HCEC 1CT (cell line): ENCODE results near the gene TMEM165.
A peak's percentile ranks its signal among the peaks of the same experiment; 100 is the strongest.

Source experiments
- DNase-seq: peaks from one replicate; pipeline ENCODE4 v3.0.0-alpha.2; 2017

TMEM165 gene

DNA sequence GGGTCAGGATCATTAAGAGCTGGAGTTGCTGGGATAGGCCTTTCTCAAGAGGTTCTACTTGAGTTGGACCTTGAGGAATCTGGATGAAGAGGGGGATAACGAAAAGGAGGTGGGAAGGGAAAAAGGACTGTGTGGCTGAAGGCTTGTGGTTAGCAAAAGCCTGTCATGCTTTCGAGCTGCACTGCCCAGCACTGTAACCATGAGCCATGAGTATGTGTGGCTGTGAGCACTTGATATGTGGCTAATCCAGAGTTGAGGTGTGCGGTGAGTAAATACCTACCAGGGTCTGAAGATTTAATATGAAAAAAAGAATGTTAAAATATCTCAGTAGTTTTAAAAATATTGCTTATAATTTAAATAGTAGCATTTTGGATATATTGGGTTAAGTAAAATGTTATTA is 11.4 kb downstream of the TMEM165 start:
- DNase-seq: no peak

DNA sequence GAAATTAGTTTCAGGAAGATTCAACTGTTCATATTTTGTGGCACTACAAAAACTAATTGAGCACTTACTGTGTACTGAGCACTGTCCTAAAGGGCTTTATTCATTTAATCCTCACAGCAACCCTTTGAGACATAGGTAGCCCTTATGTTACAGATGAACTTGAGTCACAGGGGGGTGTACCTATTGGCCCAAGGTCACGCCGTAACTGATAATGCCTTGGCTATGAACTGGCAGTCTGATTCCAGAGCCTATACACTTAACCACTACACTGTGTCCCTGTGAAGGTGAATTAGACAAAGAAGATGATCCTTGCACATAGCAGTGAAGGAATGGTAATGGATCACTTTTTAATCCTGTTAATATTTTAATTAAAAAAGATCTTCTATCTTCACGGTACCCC is 12.0 kb downstream of the TMEM165 start:
- DNase-seq: no peak

DNA sequence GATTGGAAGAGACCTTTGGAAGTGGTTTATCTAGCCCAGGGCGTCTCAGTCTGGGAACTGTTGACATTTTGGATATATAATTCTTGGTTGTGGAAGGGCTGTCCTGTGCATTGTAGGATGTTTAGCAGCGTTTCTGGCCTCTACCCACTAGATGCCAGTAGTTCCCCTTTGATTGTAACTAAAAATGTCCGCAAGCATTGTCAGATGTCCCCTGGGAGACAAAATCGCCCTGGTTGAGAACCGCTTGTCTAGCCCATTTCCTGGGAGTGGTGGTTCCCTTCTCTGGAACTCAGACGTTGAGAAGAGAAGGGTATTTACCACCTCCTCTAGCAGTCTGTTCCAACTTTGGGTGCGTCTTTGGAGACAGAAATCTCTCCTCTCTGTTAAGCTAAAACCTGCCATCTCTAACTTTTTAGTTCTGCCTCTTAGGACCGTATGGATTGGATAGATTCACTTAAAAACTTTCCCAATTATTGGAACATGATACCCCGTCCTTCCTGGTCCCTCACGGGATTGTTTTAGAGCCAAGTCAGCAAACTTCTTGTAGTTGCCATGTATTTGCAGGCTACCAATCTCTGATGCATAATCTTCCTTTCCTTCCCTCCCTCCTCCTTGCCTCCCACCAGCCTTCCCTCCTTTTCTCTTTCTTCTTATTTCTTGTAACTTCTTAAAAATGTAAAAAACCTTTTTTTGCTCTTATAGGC is 13.9 kb downstream of the TMEM165 start:
- no peak for DNase-seq

DNA sequence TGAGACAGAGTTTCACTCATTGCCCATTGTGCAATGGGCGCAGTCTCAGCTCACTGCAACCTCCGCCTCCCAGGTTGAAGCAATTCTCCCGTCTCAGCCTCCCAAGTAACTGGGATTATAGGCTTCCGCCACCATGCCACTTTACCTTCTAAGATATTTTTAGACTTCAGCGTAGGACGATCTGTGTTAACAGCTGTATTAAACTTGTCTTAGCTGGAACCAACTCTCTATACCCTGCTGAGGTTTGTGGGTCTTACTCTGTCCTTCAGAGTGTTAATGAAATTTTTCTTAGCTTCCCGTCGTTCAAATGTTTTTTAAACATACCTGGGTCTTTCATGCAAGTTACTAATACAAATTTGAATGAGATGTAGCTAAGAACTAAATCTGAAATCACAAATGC is 14.7 kb downstream of the TMEM165 start:
- no peak for DNase-seq

DNA sequence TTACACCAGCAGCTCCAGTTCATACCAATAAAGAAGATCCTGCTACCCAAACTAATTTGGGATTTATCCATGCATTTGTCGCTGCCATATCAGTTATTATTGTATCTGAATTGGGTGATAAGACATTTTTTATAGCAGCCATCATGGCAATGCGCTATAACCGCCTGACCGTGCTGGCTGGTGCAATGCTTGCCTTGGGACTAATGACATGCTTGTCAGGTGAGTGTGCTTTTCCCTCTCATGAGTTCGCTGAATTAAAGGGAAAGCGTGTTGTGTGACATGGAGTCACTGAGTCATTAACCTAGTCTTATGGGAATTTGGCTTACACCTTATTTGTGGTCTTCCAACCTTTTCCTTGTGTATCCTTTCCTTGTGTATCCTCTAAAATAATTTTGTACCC is 15.9 kb downstream of the TMEM165 start:
- no peak for DNase-seq

GRCh38 chr4:55416176-55416575 is 20.4 kb downstream of the TMEM165 start:
- DNase-seq: no peak

- DNase-seq: no peak
These were observed 29.0 kb downstream of the TMEM165 start for GRCh38 chr4:55424791-55425190.

DNA sequence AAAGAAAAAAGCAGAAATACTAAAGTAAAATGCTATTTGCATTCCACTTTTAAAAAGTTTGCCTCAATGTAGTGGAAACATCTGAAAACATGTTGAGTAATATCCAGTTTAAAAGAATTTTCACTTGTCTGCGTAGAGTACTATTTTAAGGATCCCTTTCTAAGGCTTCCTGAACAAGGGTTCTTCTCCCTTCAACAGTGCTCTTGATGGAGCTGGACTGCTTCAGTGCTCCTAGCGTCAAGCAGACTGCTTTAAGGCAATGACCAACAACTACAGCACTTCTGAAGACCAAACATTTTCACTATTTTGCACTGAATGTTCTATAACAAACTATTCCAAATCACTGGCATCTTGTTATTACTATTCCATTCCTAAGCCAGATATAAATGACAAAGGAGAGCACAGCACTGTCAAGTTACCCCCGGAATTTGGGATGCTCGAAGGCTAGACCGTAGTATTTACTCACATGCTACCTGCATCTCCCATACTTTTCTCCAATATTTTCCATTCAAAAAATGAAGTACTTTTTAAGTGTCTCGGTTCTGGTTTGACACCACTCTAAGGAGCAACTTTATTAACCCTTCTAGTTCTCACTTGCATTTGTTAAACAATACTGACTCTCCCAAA is 36.1 kb downstream of the TMEM165 start:
- DNase-seq: no peak

DNA sequence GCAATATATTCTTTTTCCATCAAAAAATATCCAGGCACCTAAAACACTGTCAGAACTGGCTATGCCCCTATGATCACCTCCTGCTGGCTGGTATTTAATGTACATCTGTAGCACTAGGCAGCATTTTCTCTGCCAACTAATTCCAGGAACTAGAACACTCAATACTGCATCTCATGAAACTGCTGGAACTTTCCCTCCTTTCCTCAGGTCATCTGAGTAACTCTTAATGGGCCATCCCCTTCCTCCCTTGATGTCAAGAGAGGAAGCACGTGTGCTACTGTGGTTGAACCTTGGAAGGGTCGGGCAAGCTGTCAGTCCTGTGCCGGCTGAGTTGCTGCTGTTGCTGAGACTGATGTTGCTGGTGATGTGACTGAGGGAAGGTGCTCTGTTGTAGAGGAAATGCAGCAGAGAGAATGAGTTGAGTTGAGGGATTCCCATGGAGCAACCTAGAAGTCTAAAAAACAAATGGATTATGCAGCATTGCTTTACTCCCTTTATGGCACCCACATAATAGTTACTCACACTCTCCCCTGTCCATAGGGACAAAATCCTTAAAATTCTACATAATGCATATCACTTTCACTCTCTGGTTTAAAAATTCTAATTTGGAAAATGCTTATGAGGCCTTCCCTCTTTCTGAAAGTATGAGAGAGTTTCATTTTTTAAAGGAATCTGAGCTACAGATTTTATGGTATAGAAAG is 39.5 kb downstream of the TMEM165 start:
- no peak for DNase-seq

GRCh38 chr4:55437356-55437796 is 41.6 kb downstream of the TMEM165 start:
- peak; percentile 53 for DNase-seq

DNA sequence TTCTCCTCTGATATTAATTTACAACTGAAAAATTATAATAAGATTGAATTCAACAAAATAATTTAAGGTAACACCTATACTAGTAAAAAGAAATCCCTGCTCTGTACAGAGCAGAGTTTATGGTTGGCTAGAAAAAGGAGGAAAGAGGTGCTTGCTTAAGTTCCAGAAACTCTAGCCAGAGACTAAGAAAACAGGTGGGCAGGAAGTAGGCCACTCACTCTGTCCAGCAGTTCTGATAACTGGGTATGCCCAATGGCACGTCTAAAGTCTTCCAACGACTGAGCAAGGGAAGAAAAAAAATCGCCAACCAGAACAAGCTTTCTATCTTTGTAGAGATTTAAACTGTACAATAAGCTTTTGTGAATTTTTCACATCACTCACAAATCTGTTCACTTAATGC is 42.1 kb downstream of the TMEM165 start:
- no peak for DNase-seq

- DNase-seq: no peak
These were observed 42.6 kb downstream of the TMEM165 start for GRCh38 chr4:55438314-55438713.

DNA sequence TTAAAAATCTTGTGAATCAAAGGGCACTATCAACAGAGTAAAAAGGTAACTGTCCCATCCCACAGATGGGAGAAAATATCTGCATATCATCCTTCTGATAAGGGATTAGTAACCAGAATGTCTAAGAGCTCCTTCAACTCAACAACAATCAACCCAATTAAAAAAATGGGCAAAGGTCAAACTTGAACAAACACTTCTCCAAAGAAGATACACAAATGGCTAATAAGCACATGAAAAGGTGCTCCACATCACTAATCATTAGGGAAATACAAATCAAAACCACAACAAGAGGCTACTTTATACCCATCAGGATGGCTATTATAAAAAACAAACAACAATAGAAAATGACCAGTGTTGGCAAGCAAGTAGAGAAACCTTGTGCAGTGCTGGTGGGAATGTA is 43.3 kb downstream of the TMEM165 start:
- DNase-seq: no peak

DNA sequence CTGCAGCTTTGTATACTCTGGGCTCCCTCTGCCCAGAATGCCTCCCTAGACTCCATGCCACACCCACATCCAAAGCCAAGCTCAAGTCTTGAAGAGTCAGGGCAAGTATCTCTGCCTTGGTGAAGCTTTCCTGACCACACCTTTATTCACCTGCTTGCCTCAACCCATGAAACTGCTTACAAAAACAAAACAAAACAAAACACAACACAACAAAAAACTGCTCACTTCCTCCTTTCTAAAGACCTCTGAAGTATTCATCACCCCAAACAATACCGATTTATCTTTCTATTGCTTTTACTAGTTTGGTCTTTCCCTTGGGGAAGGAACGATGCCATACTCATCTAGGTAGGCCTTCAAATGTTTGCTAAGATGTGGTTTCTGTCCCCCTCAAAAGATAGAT is 45.0 kb downstream of the TMEM165 start:
- DNase-seq: no peak

DNA sequence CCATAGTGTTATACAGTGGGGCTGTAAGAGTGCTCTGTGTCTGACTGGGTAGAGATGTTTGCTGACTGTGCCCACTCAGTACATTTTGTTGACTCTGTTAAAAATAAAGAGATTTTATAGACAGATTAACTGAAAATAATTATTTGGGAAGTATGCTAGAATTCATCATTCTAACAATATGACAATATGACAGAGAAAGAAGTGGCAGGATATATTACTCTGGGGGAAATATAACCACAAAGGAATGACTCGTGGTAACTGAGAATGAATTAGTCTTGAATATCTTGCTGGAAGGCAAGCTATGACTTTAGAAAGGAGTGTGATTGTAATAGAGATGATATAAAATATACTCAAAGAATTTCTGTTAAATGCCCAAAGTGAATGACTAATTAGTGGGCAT is 46.8 kb downstream of the TMEM165 start:
- no peak for DNase-seq

DNA sequence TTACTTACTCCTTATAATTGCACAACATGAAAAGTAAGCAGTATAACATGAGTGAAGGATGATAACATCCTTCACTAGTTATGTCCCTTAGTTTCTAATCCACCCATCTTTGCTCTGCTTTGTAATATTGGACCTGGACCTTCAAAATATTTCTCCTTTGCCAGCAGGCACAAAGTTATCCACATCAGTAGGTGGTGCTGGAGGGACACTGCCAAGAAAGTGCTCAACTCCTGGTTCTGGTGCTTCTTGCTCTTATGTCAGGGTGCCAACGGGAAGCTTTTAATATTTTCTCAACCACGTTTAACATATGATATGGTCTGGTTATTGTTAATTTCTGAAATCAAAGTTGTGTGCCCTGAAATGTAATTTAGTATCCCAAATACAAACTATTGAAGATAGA is 49.1 kb downstream of the TMEM165 start:
- DNase-seq: peak; percentile 16

DNA sequence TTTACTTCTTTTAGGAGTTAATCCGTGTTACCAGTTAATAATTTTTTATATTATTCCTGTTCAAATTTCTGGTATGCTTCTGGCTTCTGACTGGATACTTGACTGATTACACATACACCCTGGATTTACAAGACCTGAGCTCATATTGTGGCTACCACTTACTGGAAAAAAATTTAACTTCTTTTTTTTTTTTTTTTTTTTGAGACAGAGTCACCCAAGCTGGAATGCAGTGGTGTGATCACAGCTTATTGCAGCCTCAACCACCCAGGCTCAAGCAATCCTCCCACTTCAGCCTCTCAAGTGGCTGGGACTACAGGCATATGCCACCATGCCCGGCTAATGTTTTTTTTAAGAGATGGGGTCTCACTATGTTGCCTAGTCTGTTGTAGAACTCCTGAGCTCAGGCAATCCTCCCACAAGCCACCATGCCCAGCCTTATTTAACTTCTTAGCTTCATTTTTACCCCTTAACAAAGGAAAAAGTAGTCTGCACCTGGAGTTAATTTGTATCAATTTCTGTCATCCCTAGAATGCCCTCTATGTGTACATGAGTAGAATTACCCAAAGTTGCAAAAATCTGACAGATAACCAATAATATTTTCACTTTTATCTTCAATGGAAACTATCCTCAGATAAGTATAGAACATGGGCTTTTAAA is 50.3 kb downstream of the TMEM165 start:
- peak; percentile 81 for DNase-seq

DNA sequence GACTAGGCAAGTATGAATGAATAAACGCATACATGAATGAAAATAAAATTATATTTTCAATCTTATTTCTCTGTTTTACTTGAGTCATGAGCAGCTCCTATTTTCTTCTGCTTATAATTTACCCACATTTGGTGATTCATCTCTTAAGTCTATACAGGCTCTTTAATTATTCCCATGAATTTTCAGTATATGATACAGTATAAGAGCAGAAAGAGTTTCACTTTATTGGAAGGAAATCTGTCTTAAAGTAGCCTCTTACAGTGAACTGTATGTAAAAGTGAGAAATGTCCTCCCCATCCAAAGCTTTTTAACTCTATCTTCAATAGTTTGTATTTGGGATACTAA is 50.8 kb downstream of the TMEM165 start:
- DNase-seq: peak; percentile 20

GRCh38 chr4:55447108-55447708 is 51.5 kb downstream of the TMEM165 start:
- DNase-seq: no peak

DNA sequence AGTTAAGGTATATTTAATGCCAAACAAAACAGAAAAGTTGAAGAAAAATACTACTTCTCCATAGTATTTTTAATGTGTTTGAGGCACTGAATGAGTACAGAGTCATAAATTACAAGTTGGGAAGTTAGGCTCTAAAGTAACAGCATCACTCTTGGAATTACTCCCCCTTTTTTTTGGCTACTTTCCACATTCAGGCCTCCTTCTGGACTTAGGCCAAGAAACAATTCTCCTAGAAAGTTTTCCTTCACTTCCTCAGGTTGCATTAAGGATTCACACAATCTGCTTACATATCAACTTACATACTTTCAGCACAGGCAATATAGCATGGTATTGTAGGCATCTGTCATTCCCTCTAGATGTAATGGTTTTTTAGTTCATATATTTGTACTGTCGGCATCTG is 52.1 kb downstream of the TMEM165 start:
- DNase-seq: no peak

GRCh38 chr4:55450566-55450965 is 54.8 kb downstream of the TMEM165 start:
- no peak for DNase-seq

- DNase-seq: peak; percentile 46
These were observed 62.4 kb downstream of the TMEM165 start for GRCh38 chr4:55458164-55458563.

DNA sequence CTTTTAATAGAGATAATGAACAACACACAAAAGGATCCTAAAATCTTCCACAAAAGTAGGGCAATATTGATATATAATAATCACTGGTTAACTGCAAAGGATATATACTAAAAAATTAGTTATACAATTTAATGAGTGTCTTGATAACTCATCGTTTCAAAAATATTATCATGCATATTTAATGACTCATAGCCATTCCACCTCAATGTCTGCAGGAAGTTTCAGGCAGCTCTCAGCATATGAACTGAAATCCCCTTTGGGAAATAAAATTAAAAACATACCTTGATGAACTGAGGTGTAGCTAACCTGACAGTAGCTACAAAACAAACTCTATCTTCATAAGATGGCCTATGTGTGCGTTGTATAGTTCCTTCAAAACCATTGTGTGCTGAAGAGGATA is 62.9 kb downstream of the TMEM165 start:
- no peak for DNase-seq
